HG03457 (cell line): ENCODE data around the gene DACT3.

Experiments
- ATAC-seq: cut with Tn5 transposase; IDR thresholded peaks from one replicate; pipeline ENCODE4 v1.9.1; 2021; ENCODE audit warnings: moderate number of reproducible peaks; ENCODE audit not compliant: unreplicated experiment

Gene DACT3

DNA sequence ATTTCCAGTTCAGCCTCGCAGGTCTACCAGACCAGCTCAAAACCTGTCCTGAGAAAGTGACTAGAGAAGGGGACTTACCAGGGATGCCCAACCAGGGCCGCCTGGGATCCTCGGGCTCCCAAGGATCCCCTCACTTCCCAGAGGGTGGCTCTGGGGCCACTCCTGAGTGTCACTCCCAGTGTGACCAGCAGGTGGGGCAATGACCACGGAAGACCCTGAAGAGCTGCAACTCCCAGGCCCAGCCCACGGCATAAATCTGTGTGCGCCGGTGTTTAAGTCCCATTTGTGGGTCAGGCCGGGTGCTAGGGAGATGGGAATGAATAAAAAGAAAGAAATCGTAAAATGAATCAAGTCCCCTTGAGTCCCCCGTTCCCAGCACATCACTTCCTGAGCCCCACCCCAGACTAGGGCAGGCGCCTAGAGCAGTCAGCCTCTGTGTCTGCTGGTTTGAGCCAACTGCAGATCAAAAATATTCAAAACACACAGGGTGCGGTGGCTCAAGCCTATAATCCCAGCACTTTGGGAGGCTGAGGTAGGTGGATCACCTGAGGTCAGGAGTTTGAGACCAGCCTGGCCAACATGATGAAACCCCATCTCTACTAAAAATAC is 46.8 kb downstream of the DACT3 start:
- ATAC-seq: no peak

DNA sequence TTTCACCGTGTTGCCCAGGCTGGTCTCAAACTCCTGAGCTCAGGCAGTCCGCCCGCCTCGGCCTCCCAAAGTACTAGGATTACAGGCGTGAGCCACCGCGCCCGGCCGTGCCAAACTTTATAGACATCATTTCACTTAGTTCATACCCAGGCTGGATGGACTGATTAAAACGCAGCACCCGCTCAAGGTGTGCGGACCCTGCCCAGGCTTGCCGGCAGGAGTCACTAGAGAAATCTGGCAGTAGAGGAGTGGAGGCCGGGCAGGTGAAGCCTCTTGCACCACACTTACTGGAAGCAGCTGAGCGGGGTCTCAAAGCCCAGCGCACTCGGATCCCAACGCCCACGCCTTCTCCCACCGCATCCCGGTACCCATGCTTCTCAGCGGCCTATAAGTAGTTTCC is 47.5 kb downstream of the DACT3 start:
- ATAC-seq: no peak

DNA sequence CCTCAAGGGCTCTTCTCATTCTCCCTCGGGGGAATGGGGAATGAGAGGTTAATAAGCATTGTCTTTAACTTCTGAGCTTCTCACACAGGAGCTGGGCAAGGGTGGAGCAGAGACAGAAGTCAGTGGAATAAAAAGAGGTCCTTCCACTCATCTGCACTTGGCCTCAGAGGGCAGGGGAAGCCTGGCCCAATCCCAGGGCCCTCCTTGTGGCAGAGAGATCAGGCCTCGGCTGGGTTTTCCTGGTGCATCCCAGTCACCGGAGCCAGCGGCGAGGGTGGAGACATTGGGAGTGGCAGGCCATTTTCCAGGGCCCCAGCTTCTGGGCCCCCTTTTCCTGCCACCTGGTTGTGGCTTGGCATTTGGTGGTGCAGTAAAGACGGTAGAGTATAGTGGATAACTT is 49.2 kb downstream of the DACT3 start:
- ATAC-seq: no peak

DNA sequence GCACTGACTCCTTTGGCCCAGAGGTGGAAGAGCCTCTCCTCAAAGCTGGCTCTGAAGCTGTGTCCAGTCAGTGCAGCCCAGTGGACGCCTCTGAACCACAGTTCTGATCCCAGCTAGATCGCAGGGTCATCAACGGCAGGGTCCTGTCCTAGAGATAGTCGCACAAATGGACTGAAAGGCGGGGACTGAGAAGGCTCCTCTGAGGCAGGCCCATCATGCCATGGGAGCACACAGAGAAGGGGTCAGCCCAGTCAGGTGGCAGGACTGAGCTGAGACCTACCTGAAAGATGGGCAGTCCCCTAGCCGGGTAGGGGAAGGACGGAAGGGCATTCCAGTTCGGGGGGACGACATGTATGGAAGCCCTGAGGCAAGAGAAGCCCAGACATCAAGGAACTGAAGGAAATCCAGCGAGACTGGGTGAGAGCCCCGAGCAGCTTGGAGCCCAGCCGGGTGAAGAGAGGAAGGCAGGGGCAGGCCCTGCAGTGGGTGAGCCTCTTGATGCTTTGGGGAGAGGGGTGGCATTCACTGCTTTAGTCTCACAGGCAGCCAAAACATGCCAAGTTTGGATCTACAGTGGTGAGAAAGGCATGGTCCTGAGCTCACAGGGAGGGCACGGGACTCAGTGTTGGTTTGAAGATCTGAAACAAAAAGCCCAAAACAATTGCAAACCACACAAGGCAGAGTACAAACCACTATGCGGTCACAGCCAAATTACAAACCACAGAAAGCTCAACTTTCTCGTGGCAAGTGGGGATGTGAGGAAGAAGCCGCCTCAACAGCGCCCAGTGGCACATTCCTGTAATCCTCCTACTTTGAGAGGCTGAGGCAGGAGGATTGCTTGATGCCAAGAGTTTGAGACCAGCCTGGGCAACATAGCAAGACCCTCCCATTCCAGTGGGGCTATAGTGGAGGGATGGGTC is 49.9 kb downstream of the DACT3 start:
- ATAC-seq: no peak

DNA sequence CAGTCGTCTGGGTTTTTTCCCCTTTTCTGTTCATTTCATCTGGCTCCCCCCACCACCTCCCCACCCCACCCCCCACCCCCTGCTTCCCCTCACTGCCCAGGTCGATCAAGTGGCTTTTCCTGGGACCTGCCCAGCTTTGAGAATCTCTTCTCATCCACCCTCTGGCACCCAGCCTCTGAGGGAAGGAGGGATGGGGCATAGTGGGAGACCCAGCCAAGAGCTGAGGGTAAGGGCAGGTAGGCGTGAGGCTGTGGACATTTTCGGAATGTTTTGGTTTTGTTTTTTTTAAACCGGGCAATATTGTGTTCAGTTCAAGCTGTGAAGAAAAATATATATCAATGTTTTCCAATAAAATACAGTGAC is 50.6 kb downstream of the DACT3 start:
- no peak for ATAC-seq

DNA sequence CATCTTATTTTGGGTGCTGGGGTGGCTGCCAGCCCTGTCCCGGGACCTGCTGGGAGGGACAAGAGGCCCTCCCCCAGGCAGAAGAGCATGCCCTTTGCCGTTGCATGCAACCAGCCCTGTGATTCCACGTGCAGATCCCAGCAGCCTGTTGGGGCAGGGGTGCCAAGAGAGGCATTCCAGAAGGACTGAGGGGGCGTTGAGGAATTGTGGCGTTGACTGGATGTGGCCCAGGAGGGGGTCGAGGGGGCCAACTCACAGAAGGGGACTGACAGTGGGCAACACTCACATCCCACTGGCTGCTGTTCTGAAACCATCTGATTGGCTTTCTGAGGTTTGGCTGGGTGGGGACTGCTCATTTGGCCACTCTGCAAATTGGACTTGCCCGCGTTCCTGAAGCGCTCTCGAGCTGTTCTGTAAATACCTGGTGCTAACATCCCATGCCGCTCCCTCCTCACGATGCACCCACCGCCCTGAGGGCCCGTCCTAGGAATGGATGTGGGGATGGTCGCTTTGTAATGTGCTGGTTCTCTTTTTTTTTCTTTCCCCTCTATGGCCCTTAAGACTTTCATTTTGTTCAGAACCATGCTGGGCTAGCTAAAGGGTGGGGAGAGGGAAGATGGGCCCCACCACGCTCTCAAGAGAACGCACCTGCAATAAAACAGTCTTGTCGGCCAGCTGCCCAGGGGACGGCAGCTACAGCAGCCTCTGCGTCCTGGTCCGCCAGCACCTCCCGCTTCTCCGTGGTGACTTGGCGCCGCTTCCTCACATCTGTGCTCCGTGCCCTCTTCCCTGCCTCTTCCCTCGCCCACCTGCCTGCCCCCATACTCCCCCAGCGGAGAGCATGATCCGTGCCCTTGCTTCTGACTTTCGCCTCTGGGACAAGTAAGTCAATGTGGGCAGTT is 51.2 kb downstream of the DACT3 start:
- ATAC-seq: no peak

DNA sequence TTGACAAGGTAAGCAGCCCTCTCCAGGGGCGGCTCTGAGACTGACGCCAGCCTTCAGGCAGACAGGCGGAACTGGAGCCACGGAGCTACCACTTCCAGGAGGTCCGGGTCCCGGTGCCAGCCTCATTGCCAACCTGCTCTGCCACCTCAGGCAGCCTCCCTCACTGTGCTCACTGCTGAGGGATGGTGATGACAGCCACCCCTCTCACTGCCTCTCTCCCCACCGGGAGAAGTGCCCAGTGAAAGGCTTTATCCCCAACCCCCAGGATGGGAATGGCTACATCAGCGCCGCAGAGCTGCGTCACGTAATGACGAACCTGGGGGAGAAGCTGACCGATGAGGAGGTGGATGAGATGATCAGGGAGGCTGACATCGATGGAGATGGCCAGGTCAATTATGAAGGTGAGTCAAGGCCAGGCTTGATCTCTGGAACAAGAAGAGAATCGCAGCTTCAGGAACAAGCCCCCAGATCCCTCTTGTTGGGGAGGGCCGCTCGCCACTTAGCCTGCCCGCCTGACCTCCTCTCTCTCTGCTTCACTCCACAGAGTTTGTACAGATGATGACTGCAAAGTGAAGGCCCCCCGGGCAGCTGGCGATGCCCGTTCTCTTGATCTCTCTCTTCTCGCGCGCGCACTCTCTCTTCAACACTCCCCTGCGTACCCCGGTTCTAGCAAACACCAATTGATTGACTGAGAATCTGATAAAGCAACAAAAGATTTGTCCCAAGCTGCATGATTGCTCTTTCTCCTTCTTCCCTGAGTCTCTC is 52.2 kb downstream of the DACT3 start:
- no peak for ATAC-seq

DNA sequence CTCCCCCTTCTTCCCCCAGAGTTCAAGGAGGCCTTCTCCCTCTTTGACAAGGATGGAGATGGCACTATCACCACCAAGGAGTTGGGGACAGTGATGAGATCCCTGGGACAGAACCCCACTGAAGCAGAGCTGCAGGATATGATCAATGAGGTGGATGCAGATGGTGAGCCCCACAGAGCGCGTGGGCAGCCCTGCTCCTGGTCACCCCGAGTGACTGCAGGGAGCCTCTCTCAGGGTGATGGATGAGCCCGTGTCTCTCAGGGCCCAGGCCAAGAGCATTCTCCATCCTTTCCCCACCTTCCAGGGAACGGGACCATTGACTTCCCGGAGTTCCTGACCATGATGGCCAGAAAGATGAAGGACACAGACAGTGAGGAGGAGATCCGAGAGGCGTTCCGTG is 52.8 kb downstream of the DACT3 start:
- no peak for ATAC-seq

DNA sequence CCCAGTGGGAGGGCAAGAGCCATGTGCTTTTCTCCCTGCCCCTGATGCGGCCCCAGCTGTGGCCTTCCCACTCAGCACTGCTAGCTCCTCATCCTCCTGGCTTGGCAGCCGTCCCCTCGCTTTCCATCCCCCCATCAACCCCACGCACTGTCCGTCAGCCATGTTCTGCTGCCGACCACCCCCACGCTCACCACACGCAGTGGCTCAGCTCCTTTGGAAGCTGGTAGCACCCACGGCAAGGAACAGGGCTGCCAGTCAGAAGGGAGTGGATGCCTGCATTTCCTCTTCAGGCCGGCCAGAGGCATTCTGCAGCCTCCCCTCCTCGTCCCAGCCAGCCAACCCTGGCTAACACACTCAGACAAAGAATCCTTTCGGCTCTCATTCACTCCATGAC is 53.5 kb downstream of the DACT3 start:
- ATAC-seq: no peak

DNA sequence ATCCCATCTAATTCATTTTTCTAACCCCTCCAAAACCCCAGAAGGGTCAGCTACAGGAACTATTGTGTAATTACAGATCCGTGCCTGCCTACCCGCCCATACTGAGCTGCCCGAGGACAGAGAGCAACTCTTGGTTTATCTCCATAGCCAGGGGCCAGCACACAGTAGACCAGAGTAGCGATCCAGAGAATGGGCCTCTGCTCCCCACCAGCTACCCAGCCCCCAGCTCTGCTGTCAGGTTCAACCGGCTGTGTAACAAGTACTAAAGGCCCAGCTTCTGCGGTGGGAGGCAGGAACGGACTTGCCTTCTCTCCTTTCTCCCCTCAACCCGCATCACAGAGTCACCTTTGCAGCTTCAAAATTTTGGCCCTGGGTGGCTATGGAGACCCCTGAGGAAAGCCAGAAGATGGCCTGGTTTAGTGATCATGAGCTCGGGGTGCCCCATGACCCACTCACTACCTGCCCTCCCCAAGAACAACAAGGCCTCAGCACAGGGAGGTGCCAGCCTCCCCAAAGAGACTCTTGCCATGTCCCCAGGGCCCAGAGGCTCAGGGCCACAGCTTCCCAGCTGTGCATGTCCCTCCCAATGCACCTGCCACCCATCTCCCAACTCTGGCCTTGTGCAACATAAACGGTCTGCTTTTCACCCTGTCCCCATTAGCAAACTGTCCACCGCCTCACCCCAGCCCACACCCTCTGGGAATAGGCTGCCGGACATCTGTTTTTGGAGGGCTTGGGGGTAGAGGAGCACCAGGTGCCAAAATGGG is 54.1 kb downstream of the DACT3 start:
- no peak for ATAC-seq

DNA sequence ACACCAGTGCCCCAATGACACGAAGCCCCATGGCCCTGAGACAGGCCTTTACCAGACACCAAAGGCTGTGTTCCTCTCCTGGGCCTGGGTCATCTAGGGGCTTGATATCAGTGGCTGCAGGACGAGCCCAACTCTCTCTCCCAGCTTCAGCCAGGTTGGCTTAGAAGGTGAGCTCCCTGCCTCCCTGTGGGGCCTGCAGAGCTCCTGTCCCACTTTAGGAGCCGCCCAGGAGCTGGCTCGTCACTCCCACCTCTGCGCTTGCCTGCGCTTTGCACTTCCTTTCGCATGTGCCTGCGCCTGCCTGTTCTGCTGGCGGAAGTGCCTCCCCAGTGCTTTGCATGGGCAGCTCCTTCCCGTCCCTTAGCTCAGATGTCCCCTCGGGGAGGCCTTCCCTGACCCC is 55.0 kb downstream of the DACT3 start:
- ATAC-seq: no peak

DNA sequence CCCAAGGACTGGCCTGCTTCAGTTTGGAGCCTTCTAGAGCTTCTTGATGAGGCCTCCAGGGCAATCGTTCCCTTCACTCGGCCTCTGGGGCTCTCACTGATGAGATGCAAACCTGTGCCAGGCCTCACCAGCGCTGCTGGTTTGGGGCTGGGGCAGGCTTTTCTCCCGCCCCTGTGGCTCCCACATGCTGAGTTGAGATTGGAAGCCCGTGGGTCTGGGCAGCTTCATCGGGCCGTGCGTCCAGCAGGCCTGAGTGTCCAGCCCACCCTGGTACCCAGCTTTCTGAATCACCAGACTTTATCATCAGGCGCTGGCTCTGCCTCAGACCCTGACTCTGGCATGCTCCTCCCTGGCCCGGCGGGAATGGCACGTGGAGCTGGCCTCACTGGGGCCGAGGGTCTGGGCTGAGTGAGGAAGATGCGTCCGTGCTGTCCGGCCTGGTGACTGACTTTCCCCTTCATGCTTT is 55.6 kb downstream of the DACT3 start:
- ATAC-seq: no peak

DNA sequence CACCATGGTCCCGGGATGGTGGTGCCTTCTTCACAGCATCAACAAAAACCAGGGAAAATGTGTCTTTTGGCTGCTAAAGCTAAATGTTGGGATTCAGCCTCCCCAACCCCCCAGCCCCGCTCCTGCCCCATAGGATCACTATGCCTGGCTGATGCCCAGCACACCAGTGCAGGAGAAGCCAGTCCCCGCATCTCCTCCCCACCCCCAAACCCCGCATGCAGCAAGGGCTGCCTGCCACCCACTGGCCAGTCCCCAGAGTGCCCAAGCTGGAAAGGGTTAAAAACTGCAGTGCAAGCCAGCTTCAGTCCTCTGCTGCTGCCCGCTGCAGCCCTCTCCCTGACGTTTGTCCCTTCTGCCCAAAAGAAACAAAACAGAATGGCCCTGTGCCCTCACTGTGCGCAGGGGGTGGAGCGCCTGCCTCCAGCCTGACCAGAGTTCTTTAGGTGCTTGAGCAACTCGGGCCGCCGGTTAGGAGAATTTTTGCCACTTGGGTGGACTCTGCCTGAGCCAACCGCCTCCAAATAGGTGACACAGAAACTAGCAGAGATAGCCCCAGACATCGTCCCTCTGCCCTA is 56.1 kb downstream of the DACT3 start:
- no peak for ATAC-seq

DNA sequence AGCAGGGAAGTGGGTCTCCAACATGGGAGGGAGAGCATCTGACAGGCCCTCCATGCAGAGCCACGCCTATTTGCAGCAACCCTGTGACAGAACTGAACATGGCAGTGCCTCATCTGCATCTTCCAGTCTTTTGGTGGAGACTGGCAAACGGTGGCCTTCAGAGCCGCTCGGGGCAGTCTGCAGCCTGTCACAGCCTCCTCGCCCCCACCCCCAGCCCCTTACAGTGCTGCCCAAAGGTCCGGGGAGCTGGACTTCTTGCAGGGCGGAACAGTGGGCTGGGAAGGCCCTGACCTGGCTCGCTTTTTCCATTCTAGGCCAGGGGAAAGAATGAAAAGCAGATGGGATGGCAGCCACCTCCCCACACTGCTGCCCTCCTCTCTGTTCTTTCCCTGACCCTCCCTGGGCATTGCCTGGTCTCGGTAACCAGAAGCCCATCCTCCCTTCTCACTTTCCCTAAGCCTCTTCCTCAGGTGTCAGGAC is 57.2 kb downstream of the DACT3 start:
- no peak for ATAC-seq

DNA sequence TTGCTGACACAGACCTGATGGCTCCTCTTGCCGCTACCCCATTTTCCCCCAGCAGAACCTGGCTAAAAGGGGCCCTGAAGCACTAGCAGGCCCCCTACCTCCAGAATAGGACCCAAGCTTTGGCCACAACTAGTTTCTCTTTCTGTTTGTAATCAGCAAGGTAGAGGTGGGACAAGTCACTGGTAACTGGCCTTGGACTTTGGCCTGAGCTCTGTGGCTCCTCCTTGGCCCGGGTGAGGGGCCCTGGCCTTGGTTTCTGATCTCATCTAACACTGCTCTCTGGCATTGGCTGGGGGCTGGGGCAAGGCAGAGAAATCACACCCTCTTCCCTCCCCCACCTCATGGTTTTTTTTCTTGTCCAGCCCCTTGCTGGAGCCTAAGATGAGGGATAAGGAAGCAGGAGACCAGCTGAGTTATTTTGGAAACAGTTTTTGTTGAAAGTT is 57.8 kb downstream of the DACT3 start:
- ATAC-seq: no peak

DNA sequence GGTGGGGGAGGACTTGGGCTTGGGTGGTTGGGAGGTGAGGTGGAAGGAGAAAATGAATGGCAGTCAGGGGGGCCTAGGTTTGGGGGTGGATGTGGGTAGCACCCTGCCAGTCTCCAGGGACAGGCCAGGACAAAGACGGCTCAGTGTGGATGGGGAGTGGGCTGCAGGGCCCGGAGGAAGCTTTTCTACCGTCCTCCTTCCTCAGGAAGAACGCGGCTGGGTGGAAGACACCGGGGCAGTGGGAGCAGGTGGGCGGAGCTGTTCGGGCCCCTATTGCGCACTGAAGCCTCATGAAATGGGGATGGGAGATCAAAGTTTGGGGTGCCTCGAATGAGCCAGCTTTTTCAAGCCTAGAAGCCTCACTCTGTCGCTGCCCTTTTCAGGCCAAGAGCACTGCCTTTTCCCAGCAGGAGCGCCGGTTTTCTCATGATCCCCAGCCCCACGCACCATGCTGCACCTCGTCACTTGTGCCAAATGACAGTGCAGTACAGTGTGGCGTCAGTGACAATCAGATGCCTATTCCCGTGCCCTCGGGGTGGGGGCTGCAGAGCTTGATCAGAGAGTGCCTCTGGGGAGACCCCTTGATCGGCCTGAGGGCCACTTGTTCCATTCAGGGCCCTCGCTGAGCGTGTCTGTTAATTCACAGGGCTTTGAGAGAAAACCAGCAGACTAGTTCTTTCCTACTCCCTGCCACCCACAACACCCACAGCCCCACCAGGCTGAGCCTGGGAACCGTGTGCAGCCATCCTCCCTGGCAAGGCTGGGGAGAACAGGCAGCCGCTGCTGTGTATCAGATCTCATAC is 58.4 kb downstream of the DACT3 start:
- ATAC-seq: no peak

DNA sequence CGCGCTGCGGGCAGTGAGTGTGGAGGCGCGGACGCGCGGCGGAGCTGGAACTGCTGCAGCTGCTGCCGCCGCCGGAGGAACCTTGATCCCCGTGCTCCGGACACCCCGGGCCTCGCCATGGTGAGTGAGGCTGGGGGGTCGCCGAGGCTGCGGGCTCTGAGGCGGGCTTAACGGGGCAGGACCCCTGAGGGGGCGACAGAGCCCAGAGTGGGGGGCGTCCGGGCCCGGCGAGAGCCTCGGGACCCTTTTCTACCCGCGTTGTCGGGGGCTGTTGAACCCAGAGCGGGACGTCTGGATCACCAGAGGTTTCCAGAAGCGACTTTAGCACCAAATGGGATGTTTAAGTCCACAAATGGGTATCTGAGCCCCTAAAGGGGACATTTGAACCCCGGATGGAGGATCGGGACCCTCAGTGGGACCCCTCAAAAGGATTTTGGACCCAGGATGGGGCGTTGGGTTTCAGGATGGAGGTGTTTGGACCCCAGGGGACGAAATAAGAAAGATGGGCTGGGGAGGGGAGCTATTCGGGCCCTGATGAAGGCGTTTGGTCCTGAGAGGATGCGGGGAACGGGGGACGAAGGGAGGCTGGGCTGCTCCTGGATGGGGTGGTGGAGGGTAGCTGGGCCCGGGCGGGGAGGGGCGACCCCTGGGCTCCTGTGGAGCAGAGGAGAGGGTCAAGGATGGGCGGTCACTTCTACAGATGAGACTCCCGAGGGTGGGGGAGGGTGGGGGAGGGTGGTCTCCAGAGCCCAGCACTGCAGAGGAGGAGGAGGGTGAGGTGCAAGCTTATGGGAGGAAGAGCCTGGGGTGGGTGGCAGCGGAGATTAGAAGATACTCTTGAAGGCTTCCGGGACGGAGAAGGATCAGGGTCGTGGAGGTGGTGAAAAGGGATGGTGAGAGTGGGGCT is 59.4 kb downstream of the DACT3 start, which contains the start of gene CALM3:
CALM3 (plus strand) TSS at position 13 of the 907 bp plus-strand sequence; CDS start at position 118, 105 bp downstream.
- ATAC-seq: no peak
